Breast epithelium (tissue), 4 donors: Measurements from ENCODE around the gene BCL7A. TPM values are rescaled to one million over a fixed set of nuclear protein-coding genes. Genes with fewer than 3 reads are reported as not detected.

Experiments
- DNase-seq, 2 donors: peaks; one replicate each; pipeline ENCODE4 v3.0.0-alpha.2; 2019; ENCODE audit warnings: low spot score in 2 of 2
- H3K27ac ChIP-seq, 2 donors: fragments of 200-600 bp; sonication (generic) in 1 of 2; one replicate each; pipeline ENCODE4 v1.5.1; 2016 to 2019; ENCODE audit warnings: mild to moderate bottlenecking in 1 of 2
- H3K27me3 ChIP-seq, 2 donors: fragments of 200-600 bp; sonication (generic) in 1 of 2; one replicate each; pipeline versions ENCODE4 v1.5.1 to v1.6.0; 2017 to 2019; ENCODE audit warnings: control low read depth in 1 of 2, mild to moderate bottlenecking in 1 of 2
- H3K36me3 ChIP-seq: fragments of 200-600 bp; one replicate; pipeline ENCODE4 v1.5.1; 2019
- H3K4me1 ChIP-seq, 2 donors: fragments of 200-600 bp; sonication (generic); one replicate each; pipeline ENCODE4 v1.5.1; 2016 to 2019; ENCODE audit warnings: control low read depth in 1 of 2
- H3K4me3 ChIP-seq, 3 donors: fragments of 200-600 bp; sonication (generic); 1 replicate in 2 of 3; 2 replicates in 1 of 3; pipeline ENCODE4 v1.5.1; 2016 to 2019; ENCODE audit warnings: mild to moderate bottlenecking in 3 of 3, moderate library complexity in 2 of 3
- H3K9me3 ChIP-seq, 2 donors: fragments of 200-600 bp; sonication (generic) in 1 of 2; one replicate each; pipeline ENCODE4 v1.5.1; 2016 to 2019; ENCODE audit warnings: control low read depth in 1 of 2
- CTCF ChIP-seq, 3 donors: fragments of 450-650 bp; IDR thresholded peaks; one replicate each; pipeline ENCODE4 v1.5.1; 2016 to 2017; ENCODE audit warnings: antibody characterized with exemption in 3 of 3, mild to moderate bottlenecking in 3 of 3, moderate library complexity in 3 of 3
- POLR2A ChIP-seq: fragments of 450-650 bp; IDR thresholded peaks from one replicate; pipeline ENCODE4 v1.6.1; 2016; ENCODE audit warnings: antibody characterized with exemption, mild to moderate bottlenecking, moderate library complexity
- POLR2AphosphoS5 ChIP-seq, 3 donors: sonication (generic); formaldehyde crosslinking; IDR thresholded peaks; one replicate each; pipeline ENCODE4 v1.6.1; 2017; ENCODE audit warnings: antibody characterized with exemption in 3 of 3
- intact Hi-C: fragments of 100-400 bp; cut with DNase I; formaldehyde crosslinking; loops from one replicate; pipeline ENCODE4 v1.15.1; 2023; ENCODE audit warnings: low total_unique reads
- total RNA-seq, 3 donors: library from RNA; depleted of rRNA; stranded (reverse); fragments of >200 nt; gene quantifications; one replicate each; pipeline ENCODE4 v1.1.0, GENCODE V29; 2016

The BCL7A gene
- total RNA-seq, 3 donors from 2014 or later = 6.2 to 13.5 (median 8.8) TPM

- Histone ChIP-seq H3K27ac (peak overlapping the region; percentile 86 to 87), H3K4me1 (peaks cover 0 to 31% of the 10 kb centered on the region in 2 donors), H3K36me3 (no peaks in the 10 kb centered on the region), H3K9me3 (no peaks in the 10 kb centered on the region), H3K27me3 (no peaks in the 10 kb centered on the region), H3K4me3 (peak overlapping the region in 1 of 3 donors; percentile 26)
- intact Hi-C loops = no loop called here
- peak; percentile 64 to 65 for DNase-seq
- TF ChIP-seq CTCF (IDR thresholded peaks at IDR 0.05) (no peak), POLR2AphosphoS5 (IDR thresholded peaks at IDR 0.05) (peak in 2 of 3 donors; percentile 24 to 33)
These were observed 76.5 kb downstream of the BCL7A start for GRCh38 chr12:122097927-122098756.

GRCh38 chr12:122099280-122099749 is 77.6 kb downstream of the BCL7A start:
- DNase-seq = no peak
- intact Hi-C loops = no loop called here
- H3K36me3 ChIP-seq = no peaks in the 10 kb centered on the region
- peak overlapping the region; percentile 86 to 87 for H3K27ac ChIP-seq
- H3K4me1 ChIP-seq = peaks cover 0 to 31% of the 10 kb centered on the region in 2 donors
- no peaks in the 10 kb centered on the region for H3K27me3 ChIP-seq
- TF ChIP-seq POLR2AphosphoS5 (IDR thresholded peaks at IDR 0.05) (no peak), CTCF (IDR thresholded peaks at IDR 0.05) (no peak), POLR2A (no peak)
- H3K9me3 ChIP-seq = no peaks in the 10 kb centered on the region
- no peak overlapping the region for H3K4me3 ChIP-seq

- Histone ChIP-seq H3K36me3 (no peaks in the 10 kb centered on the region), H3K4me3 (no peak overlapping the region), H3K4me1 (peaks cover 0 to 31% of the 10 kb centered on the region in 2 donors), H3K9me3 (no peaks in the 10 kb centered on the region), H3K27me3 (no peaks in the 10 kb centered on the region), H3K27ac (peak overlapping the region; percentile 86 to 87)
- intact Hi-C loops = no loop called here
- TF ChIP-seq CTCF (IDR thresholded peaks at IDR 0.05) (no peak), POLR2AphosphoS5 (IDR thresholded peaks at IDR 0.05) (no peak), POLR2A (no peak)
- DNase-seq = no peak
These were observed 78.2 kb downstream of the BCL7A start for GRCh38 chr12:122099856-122100255.

- Histone ChIP-seq H3K27me3 (no peaks in the 10 kb centered on the region), H3K27ac (no peak overlapping the region), H3K36me3 (no peaks in the 10 kb centered on the region), H3K9me3 (no peaks in the 10 kb centered on the region), H3K4me1 (peaks cover 0 to 31% of the 10 kb centered on the region in 2 donors), H3K4me3 (no peak overlapping the region)
- no peak for DNase-seq
- intact Hi-C loops = no loop called here
- TF ChIP-seq POLR2AphosphoS5 (IDR thresholded peaks at IDR 0.05) (no peak), POLR2A (no peak), CTCF (IDR thresholded peaks at IDR 0.05) (no peak)
These were observed 78.9 kb downstream of the BCL7A start for GRCh38 chr12:122100568-122100967.

- Histone ChIP-seq H3K9me3 (no peaks in the 10 kb centered on the region), H3K27me3 (no peaks in the 10 kb centered on the region), H3K4me3 (no peak overlapping the region), H3K4me1 (peaks cover 0 to 29% of the 10 kb centered on the region in 2 donors), H3K36me3 (no peaks in the 10 kb centered on the region), H3K27ac (peak overlapping the region in 1 of 2 donors; percentile 57)
- TF ChIP-seq POLR2AphosphoS5 (IDR thresholded peaks at IDR 0.05) (no peak), POLR2A (no peak), CTCF (IDR thresholded peaks at IDR 0.05) (no peak)
- DNase-seq = no peak
- intact Hi-C loops = no loop called here
These were observed 80.6 kb downstream of the BCL7A start for GRCh38 chr12:122102331-122102730.
